Panc1 (cell line): Measurements from ENCODE around the gene NCAPD2.

Experiments used
- POLR2AphosphoS5 ChIP-seq: IDR thresholded peaks from 2 replicates; pipeline ENCODE4 v1.6.1; 2012; ENCODE audit warnings: mild to moderate bottlenecking, low read depth, low read length, moderate library complexity
- REST ChIP-seq, 2 experiments: IDR thresholded peaks; 2 replicates each; pipeline ENCODE4 v1.6.1; 2011 to 2012; ENCODE audit warnings: low read depth in 2 of 2, control low read depth in 1 of 2, low read length in 1 of 2, mild to moderate bottlenecking in 1 of 2, moderate library complexity in 1 of 2; ENCODE audit not compliant: insufficient read depth in 1 of 2
- SIN3A ChIP-seq: IDR thresholded peaks from 2 replicates; pipeline ENCODE4 v1.6.1; 2012; ENCODE audit warnings: low read depth, mild to moderate bottlenecking, low read length, moderate library complexity, borderline replicate concordance; ENCODE audit not compliant: insufficient read depth
- TCF7L2 ChIP-seq: IDR thresholded peaks from 2 replicates; pipeline ENCODE4 v1.6.1; 2011; ENCODE audit warnings: mild to moderate bottlenecking, low read depth, low read length, inconsistent platforms
- TF ChIP-seq, protein P1 (sequence below): fragments of 450-650 bp; IDR thresholded peaks from 2 replicates; pipeline ENCODE4 v1.5.1; 2017; ENCODE audit warnings: mild to moderate bottlenecking

DNA sequence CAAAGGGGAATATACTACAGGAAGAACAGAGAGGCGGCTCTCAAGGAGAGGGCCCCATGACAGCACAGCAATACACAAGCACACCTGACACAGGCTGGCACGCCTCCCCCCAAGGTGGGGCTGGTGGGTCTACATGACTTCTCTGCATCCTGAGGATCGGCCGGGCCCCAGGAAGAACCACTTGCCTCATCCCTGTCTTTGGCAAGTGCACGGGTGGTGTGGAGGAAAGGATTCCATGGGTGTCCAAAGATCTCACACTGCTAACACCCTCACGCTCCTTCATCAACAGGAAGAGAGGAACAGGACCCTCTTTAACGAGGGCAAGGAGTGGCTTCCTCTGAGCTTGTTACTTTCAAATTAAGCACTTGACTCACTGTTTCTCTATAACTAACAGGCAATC is 30.7 kb upstream of the NCAPD2 start:
- TF ChIP-seq, protein P1, sequence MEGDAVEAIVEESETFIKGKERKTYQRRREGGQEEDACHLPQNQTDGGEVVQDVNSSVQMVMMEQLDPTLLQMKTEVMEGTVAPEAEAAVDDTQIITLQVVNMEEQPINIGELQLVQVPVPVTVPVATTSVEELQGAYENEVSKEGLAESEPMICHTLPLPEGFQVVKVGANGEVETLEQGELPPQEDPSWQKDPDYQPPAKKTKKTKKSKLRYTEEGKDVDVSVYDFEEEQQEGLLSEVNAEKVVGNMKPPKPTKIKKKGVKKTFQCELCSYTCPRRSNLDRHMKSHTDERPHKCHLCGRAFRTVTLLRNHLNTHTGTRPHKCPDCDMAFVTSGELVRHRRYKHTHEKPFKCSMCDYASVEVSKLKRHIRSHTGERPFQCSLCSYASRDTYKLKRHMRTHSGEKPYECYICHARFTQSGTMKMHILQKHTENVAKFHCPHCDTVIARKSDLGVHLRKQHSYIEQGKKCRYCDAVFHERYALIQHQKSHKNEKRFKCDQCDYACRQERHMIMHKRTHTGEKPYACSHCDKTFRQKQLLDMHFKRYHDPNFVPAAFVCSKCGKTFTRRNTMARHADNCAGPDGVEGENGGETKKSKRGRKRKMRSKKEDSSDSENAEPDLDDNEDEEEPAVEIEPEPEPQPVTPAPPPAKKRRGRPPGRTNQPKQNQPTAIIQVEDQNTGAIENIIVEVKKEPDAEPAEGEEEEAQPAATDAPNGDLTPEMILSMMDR = no peak
- no peak for TF ChIP-seq POLR2AphosphoS5
- TF ChIP-seq REST (IDR thresholded peaks at IDR 0.05; ENCODE audit: insufficient read depth in 1 of 2, low read depth in 2 of 2, low read length in 1 of 2) = no peak
- TF ChIP-seq SIN3A = no peak
- TF ChIP-seq TCF7L2 = no peak
